A204.1 (cell line): ENCODE results near the gene MICALL2.

Experiments
- FAIRE-seq: peaks from 2 replicates; lab custom pipeline; 2012; peaks lifted over from hg19 to GRCh38; lab: Jason Lieb, UNC

Gene MICALL2

GRCh38 chr7:1392556-1392955 lies 66.7 kb downstream of the MICALL2 start:
- FAIRE-seq: no peak

GRCh38 chr7:1391449-1391848 lies 67.8 kb downstream of the MICALL2 start:
- FAIRE-seq: no peak

GRCh38 chr7:1388703-1389335 lies 70.5 kb downstream of the MICALL2 start:
- FAIRE-seq: no peak

GRCh38 chr7:1388021-1388702 lies 71.1 kb downstream of the MICALL2 start:
- no peak for FAIRE-seq

- FAIRE-seq: no peak
These were observed 72.0 kb downstream of the MICALL2 start for GRCh38 chr7:1387261-1387660.

GRCh38 chr7:1386623-1387220 lies 72.5 kb downstream of the MICALL2 start:
- FAIRE-seq: no peak

- no peak for FAIRE-seq
These were observed 73.3 kb downstream of the MICALL2 start for GRCh38 chr7:1385809-1386622.

- FAIRE-seq: no peak
These were observed 74.0 kb downstream of the MICALL2 start for GRCh38 chr7:1385086-1385808.
